HTR-8/SVneo (cell line): ENCODE measurements around the gene SLC9C1.

Experiments
- DNase-seq: peaks from one replicate; pipeline ENCODE4 v3.0.0; 2011; ENCODE audit warnings: low spot score, mixed read lengths; ENCODE audit not compliant: insufficient read length
- FAIRE-seq: peaks from 2 replicates; lab custom pipeline; 2011; peaks lifted over from hg19 to GRCh38; lab: Jason Lieb, UNC

SLC9C1 gene

GRCh38 chr3:112117841-112118571, 176.0 kb downstream of the SLC9C1 start:
- FAIRE-seq = no peak
- DNase-seq = no peak

GRCh38 chr3:112117415-112117814, 176.6 kb downstream of the SLC9C1 start:
- FAIRE-seq = no peak

GRCh38 chr3:112116748-112117186, 177.2 kb downstream of the SLC9C1 start:
- DNase-seq (no peak), FAIRE-seq (no peak)

More at GRCh38 chr3:112117415-112117814, 176.6 kb downstream of the SLC9C1 start:
- DNase-seq = no peak

- DNase-seq = no peak
- no peak for FAIRE-seq
Observed at GRCh38 chr3:112115806-112116383, 178.1 kb downstream of the SLC9C1 start.

GRCh38 chr3:112115161-112115739, 178.8 kb downstream of the SLC9C1 start:
- DNase-seq (no peak), FAIRE-seq (no peak)

GRCh38 chr3:112114576-112115160, 179.3 kb downstream of the SLC9C1 start:
- DNase-seq (no peak), FAIRE-seq (no peak)

GRCh38 chr3:112111785-112112402, 182.1 kb downstream of the SLC9C1 start:
- peak; percentile 76 for DNase-seq
- FAIRE-seq = no peak

GRCh38 chr3:112109322-112109721, 184.7 kb downstream of the SLC9C1 start:
- DNase-seq (no peak), FAIRE-seq (no peak)

- no peak for DNase-seq
Observed at GRCh38 chr3:112104774-112105173, 189.2 kb downstream of the SLC9C1 start.

GRCh38 chr3:112101916-112102315, 192.1 kb downstream of the SLC9C1 start:
- peak; percentile 74 for FAIRE-seq
- DNase-seq = peak; percentile 37

More at GRCh38 chr3:112104774-112105173, 189.2 kb downstream of the SLC9C1 start:
- no peak for FAIRE-seq

GRCh38 chr3:112097378-112097777, 196.6 kb downstream of the SLC9C1 start:
- DNase-seq (peak; percentile 79), FAIRE-seq (peak; percentile 77)

GRCh38 chr3:112096176-112096575, 197.8 kb downstream of the SLC9C1 start:
- no peak for FAIRE-seq
- DNase-seq = no peak

GRCh38 chr3:112095731-112096130, 198.3 kb downstream of the SLC9C1 start:
- DNase-seq (no peak), FAIRE-seq (no peak)

GRCh38 chr3:112093180-112093522, 200.9 kb downstream of the SLC9C1 start:
- no peak for DNase-seq
- FAIRE-seq = no peak

GRCh38 chr3:112092496-112093179, 201.4 kb downstream of the SLC9C1 start:
- FAIRE-seq = no peak
- DNase-seq = no peak

- FAIRE-seq = no peak
- no peak for DNase-seq
Observed at GRCh38 chr3:112090887-112091586, 203.0 kb downstream of the SLC9C1 start.
